Activated T-helper 1 cell treated with Interleukin-2 at 50 U/mL for 16 hours (primary cell): ENCODE results near the gene ALMS1.
"Not testable (repeated sequence)": the region's sequence is repeated elsewhere in the genome, so short reads cannot be mapped to it uniquely, and the experiment has no call there.

Source experiments
- DNase-seq: peaks from one replicate; pipeline ENCODE4 v3.0.0-alpha.2; 2020; ENCODE audit warnings: low read depth

Gene ALMS1, protein sequence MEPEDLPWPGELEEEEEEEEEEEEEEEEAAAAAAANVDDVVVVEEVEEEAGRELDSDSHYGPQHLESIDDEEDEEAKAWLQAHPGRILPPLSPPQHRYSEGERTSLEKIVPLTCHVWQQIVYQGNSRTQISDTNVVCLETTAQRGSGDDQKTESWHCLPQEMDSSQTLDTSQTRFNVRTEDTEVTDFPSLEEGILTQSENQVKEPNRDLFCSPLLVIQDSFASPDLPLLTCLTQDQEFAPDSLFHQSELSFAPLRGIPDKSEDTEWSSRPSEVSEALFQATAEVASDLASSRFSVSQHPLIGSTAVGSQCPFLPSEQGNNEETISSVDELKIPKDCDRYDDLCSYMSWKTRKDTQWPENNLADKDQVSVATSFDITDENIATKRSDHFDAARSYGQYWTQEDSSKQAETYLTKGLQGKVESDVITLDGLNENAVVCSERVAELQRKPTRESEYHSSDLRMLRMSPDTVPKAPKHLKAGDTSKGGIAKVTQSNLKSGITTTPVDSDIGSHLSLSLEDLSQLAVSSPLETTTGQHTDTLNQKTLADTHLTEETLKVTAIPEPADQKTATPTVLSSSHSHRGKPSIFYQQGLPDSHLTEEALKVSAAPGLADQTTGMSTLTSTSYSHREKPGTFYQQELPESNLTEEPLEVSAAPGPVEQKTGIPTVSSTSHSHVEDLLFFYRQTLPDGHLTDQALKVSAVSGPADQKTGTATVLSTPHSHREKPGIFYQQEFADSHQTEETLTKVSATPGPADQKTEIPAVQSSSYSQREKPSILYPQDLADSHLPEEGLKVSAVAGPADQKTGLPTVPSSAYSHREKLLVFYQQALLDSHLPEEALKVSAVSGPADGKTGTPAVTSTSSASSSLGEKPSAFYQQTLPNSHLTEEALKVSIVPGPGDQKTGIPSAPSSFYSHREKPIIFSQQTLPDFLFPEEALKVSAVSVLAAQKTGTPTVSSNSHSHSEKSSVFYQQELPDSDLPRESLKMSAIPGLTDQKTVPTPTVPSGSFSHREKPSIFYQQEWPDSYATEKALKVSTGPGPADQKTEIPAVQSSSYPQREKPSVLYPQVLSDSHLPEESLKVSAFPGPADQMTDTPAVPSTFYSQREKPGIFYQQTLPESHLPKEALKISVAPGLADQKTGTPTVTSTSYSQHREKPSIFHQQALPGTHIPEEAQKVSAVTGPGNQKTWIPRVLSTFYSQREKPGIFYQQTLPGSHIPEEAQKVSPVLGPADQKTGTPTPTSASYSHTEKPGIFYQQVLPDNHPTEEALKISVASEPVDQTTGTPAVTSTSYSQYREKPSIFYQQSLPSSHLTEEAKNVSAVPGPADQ (N-terminal part only)

GRCh38 chr2:73385504-73386341 is at the start of gene ALMS1:
TSS of gene ALMS1 (plus strand) at chr2:73385836. CDS start at chr2:73385869, 33 bp downstream.
- peak; percentile 87 for DNase-seq

DNA sequence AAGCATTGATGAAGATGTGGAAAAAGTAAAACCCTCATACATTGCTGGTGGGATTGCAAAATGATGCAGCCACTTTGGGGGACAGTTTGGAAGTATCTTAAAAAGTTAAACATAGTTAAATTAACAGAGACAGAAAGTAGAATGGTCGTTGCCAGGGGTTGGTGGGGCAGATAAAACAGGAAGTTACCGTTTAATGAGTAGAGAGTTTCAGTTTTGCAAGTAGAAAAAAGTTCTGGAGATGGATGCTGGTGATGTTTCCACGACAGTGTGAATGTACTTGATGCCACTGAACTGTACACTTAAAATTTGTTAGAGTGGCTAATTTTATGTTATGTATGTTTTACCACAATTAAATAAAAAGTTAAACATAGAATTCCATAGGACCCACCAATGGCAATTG is 47.8 kb upstream of the ALMS1 start:
- no peak for DNase-seq

DNA sequence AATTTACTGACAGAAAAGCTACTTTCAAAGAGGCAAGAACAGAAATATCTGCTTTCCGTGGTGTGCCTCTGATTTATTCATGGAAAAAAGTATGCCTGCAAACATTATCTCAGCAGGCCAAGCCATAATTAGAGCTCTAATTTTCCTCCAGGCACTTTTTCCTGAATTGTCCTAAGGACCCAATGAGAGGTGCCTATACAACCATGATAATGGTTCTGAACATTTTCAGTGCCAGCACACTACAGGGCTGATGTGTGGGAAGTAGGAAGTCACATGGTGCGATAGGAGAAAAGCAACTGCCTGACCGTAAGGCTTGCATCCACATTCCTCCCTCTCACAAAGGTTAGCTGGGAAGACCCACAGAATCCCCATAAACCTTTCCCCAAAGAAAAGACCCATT is 46.4 kb upstream of the ALMS1 start:
- no peak for DNase-seq

DNA sequence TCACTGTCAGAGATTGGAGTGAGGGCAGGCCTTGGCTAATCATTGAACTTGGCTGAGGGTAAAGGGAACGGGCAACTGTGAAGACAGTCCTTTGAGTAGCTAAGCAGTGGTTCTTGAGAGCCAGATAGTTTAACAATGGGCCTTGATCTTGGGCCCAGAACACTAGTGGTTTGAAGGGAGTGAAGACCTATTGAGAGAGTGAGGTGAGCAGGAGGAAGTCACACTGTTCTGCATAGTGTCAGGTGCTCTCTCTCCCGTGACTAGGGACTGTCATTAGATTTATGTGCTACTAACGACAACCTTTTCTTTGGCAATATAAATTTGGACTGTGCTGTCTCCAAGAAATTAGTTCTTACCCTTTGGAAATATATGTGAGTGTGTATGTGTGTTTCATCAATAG is 44.6 kb upstream of the ALMS1 start:
- no peak for DNase-seq

- DNase-seq = no peak
Observed at GRCh38 chr2:73343992-73344391, 41.6 kb upstream of the ALMS1 start.

GRCh38 chr2:73344747-73345146 is 40.9 kb upstream of the ALMS1 start:
- DNase-seq = not testable (repeated sequence)

DNA sequence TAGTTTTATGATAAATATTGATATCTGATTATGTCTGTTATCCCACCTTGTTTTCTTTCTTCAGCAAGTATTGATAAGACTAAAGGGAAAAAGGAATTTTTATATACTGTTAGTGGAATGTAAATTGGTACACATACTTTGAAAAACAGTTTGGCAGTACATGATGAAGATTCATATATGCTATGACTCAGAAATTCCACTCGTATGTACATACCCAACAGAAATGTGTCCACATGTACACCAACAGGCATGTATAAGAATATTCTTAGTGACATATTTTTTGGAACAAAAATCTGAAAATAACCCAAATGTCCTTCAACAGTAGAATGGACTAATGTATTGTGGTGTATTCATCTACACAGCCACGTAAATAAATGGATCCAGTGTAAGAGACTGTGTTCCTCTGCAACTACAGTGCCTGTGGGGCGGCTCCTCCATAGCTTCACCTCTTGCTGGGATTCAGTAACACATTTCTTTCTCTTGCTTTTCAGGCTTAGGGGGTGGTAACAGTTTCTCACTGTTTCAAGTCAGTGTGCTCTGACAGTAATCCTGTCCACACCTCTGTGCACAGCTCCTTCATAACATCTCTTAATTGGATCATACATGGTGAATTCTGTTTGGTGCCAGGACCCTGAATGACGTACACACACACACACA is 35.5 kb upstream of the ALMS1 start:
- no peak for DNase-seq

- DNase-seq = no peak
Observed at GRCh38 chr2:73356097-73356496, 29.5 kb upstream of the ALMS1 start.

GRCh38 chr2:73359915-73360697 is 25.5 kb upstream of the ALMS1 start:
- no peak for DNase-seq

DNA sequence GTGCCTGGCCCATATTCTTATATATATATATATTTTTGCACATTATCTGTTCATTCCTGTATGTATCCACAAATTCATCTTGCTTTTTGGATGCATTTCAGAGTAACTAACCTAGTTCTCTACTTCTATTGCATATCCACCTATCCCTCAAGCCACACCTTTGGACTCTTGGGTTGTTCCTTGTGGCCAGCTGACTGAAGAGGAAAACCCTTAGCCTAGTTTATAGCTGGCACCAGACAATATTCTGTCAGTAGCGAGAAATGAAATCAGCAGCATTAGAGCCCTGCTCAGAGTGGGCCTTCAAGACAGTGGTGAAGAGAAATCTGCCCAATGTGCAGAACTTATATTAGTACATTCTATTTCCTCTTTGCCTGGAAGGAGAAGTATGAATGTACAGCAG is 19.6 kb upstream of the ALMS1 start:
- DNase-seq = no peak

DNA sequence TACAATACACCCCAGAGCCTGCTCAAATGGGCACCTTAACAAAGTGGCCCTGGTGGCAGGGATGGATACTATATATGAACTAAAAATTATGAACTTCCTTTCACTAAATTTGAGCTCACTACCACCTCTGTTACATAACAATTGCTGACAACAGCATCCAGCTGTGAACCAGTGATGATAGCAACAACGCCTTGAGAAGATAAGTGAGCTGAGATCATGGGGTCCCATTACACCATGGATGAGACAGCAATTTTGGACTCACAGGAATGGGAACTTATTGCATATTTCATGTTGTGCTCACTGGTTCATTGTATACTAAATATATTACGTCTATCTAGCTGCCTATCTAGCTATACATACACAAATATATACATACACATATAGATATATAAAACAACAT is 16.9 kb upstream of the ALMS1 start:
- DNase-seq = no peak

DNA sequence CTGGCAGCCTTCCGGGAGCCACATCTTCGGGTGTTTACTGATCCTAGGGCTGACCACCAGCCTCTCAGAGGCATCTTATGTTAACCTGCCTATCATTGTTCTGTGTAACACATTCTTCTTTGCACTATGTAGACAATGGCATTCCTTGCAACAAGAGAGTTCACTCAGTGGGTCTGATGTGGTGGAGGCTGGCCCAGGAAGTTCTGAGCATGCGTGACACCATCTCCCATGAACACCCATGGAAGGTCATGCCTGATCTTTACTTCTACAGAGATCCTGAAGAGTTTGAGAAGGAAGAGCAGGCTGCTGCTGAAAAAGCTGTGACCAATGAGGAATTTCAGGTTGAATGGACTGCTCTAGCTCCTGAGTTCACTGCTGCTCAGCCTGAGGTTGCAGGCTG is 15.3 kb upstream of the ALMS1 start:
- no peak for DNase-seq

DNA sequence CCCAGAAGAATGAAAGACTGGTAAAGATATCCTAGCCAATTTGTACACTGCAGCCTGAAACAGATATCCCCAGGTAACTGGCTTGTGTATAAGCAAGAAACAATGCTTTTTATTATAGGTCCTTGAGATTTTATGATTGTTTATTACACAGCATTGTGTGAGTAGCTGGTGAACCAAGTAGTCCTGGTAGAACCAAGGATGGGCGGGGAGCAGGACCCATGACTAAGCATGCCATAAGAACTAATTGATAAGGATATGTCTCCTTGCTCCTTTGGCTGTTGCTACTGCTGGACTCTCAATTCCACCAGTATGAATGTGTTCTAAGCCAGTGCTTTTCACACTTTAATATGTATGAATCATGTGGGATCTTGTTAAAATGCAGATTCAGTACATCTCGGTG is 12.3 kb upstream of the ALMS1 start:
- DNase-seq = no peak

GRCh38 chr2:73374269-73374668 is 11.4 kb upstream of the ALMS1 start:
- no peak for DNase-seq

DNA sequence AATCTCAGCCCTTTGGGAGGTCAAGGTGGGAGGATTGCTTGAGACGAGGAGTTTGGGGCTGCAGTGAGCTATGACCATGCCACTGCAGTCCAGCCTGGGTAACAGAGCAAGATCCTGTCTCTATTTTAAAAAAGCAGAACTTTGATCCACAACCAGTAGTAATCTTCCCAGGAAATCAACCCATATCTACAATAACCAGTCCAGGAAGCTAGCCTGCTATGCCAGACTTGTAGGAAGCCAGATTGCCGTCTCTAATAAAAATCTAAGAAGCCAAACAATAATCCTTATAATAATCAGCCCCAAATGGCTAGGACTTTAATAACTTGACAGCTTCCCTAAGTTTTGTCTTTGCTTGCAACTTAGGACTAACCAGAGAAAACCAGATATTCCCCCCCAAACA is 9.0 kb upstream of the ALMS1 start:
- no peak for DNase-seq

- no peak for DNase-seq
Observed at GRCh38 chr2:73383036-73383435, 2.6 kb upstream of the ALMS1 start.

DNA sequence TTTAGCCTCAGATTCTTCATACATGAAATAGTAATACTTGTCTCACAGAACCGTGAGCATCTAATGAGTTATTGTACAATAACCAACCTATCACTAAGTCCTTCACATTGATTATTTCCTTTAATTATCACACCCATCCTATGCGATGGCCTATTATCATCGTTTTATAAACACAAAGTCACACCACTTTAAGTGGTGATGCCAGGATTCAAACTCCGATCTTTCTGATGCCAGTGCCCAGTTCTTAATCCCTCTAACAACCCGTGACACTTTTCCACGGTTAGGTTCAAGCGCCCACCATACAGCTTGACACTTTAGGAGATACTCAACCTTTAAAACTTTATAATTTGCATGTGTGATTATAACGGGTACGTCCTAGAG is 523 bp upstream of the ALMS1 start:
- no peak for DNase-seq

DNA sequence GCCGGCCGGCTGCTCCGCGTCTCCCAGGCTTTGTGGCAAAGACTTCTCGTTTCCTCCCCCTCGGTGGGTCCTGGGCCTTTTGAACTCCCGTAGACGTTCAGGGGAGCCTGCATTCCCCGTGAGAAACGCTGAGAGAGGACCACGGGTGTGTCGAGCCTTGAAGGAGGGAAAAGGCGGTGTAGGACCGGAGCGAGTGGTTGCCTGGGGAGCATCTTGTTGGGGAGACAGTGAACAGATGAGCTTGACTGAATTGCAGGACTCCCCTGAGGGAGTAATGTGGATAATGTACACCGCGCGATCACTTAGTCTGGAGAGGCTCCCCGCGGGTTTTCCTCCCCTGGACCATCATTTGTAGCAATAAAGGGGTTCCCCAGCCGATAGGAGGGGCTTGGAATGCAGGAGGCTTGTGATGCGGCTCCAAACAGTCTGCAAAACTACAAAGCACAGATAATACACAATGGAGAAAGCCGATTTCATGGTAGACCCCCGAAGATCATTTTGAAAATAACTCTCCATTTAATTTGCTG is 769 bp downstream of the ALMS1 start:
- DNase-seq = no peak

- no peak for DNase-seq
Observed at GRCh38 chr2:73386894-73387636, 1.4 kb downstream of the ALMS1 start.
